ENCODE results near the gene S100A11.

The S100A11 gene

GRCh38 chr1:152036267-152037216 lies at the start of gene S100A11:
Gene S100A11 (minus strand): TSS chr1:152037004. CDS start chr1:152036915, 89 bp downstream.
- TF ChIP-seq REST (IDR thresholded peaks at IDR 0.05; ENCODE audit: low read depth) (no peak), YY1 (IDR thresholded peaks at IDR 0.05; ENCODE audit: low read depth) (no peak), RAD21 (IDR thresholded peaks at IDR 0.05; ENCODE audit: low read depth) (no peak), CREB1 (IDR thresholded peaks at IDR 0.05; ENCODE audit: low read depth) (no peak), MAX (IDR thresholded peaks at IDR 0.05) (peak; percentile 14; the same call in 1 of the 2 replicates), TEAD4 (IDR thresholded peaks at IDR 0.05) (peak; percentile 82), TCF12 (IDR thresholded peaks at IDR 0.05; ENCODE audit: low read depth) (peak; percentile 65), EGR1 (IDR thresholded peaks at IDR 0.05) (peak; percentile 50; the same call in 1 of the 2 replicates), CEBPB (IDR thresholded peaks at IDR 0.05) (no peak), TAF1 (IDR thresholded peaks at IDR 0.05; ENCODE audit: low read depth) (peak; percentile 74), EP300 (IDR thresholded peaks at IDR 0.05; ENCODE audit: borderline replicate concordance) (peak; percentile 50), FOXM1 (IDR thresholded peaks at IDR 0.05; ENCODE audit: borderline replicate concordance, low read depth) (no peak), USF1 (IDR thresholded peaks at IDR 0.05) (no peak), NFIC (IDR thresholded peaks at IDR 0.05) (peak; percentile 78), ZBTB7A (IDR thresholded peaks at IDR 0.05; ENCODE audit: low read depth) (peak; percentile 96)

GRCh38 chr1:152084853-152085252 lies 48.0 kb upstream of the S100A11 start:
- TF ChIP-seq TEAD4 (IDR thresholded peaks at IDR 0.05) (no peak), USF1 (IDR thresholded peaks at IDR 0.05) (no peak), CEBPB (IDR thresholded peaks at IDR 0.05) (no peak), ZBTB7A (IDR thresholded peaks at IDR 0.05; ENCODE audit: low read depth) (no peak), NFIC (IDR thresholded peaks at IDR 0.05) (no peak), EGR1 (IDR thresholded peaks at IDR 0.05) (no peak), FOXM1 (IDR thresholded peaks at IDR 0.05; ENCODE audit: borderline replicate concordance, low read depth) (no peak), MAX (IDR thresholded peaks at IDR 0.05) (no peak), YY1 (IDR thresholded peaks at IDR 0.05; ENCODE audit: low read depth) (no peak), TAF1 (IDR thresholded peaks at IDR 0.05; ENCODE audit: low read depth) (no peak), RAD21 (IDR thresholded peaks at IDR 0.05; ENCODE audit: low read depth) (no peak)

GRCh38 chr1:152078831-152079441 lies 42.1 kb upstream of the S100A11 start:
- TF ChIP-seq MAX (IDR thresholded peaks at IDR 0.05) (no peak), TEAD4 (IDR thresholded peaks at IDR 0.05) (no peak), FOXM1 (IDR thresholded peaks at IDR 0.05; ENCODE audit: borderline replicate concordance, low read depth) (no peak), CEBPB (IDR thresholded peaks at IDR 0.05) (no peak), RAD21 (IDR thresholded peaks at IDR 0.05; ENCODE audit: low read depth) (no peak), EGR1 (IDR thresholded peaks at IDR 0.05) (no peak), USF1 (IDR thresholded peaks at IDR 0.05) (no peak), CREB1 (IDR thresholded peaks at IDR 0.05; ENCODE audit: low read depth) (no peak), EP300 (IDR thresholded peaks at IDR 0.05; ENCODE audit: borderline replicate concordance) (no peak), TCF12 (IDR thresholded peaks at IDR 0.05; ENCODE audit: low read depth) (no peak), TAF1 (IDR thresholded peaks at IDR 0.05; ENCODE audit: low read depth) (no peak), REST (IDR thresholded peaks at IDR 0.05; ENCODE audit: low read depth) (no peak), NFIC (IDR thresholded peaks at IDR 0.05) (no peak), YY1 (IDR thresholded peaks at IDR 0.05; ENCODE audit: low read depth) (no peak), ZBTB7A (IDR thresholded peaks at IDR 0.05; ENCODE audit: low read depth) (no peak)

GRCh38 chr1:152072311-152072710 lies 35.5 kb upstream of the S100A11 start:
- TF ChIP-seq CREB1 (IDR thresholded peaks at IDR 0.05; ENCODE audit: low read depth), result no peak
